Putamen (tissue), 1 donor: ENCODE results near the gene GPX1.

ENCODE experiments used
- DNase-seq: peaks from one replicate; pipeline ENCODE4 v3.0.0-alpha.2; 2016; ENCODE audit warnings: low spot score

GPX1 gene

GRCh38 chr3:49311283-49311682, 46.9 kb downstream of the GPX1 start:
- no peak for DNase-seq

- no peak for DNase-seq
Measured at GRCh38 chr3:49310677-49311076, 47.5 kb downstream of the GPX1 start.
